ENCODE results near the gene MUC6. TPM values are rescaled to one million over a fixed set of nuclear protein-coding genes. Genes with fewer than 3 reads are reported as not detected.

Gene MUC6
- total RNA-seq, 1 donor from 2014 or later = not detected

- peaks cover 12% of the 10 kb centered on the region for H3K4me1 ChIP-seq
- no peak overlapping the region for H3K4me3 ChIP-seq
- no peak for DNase-seq
- no peak for ATAC-seq
- no peak for TF ChIP-seq CTCF (IDR thresholded peaks at IDR 0.05)
- H3K27me3 ChIP-seq = no peaks in the 10 kb centered on the region
- intact Hi-C loops (cut with DNase I) = no loop called here
- H3K36me3 ChIP-seq = peaks cover 46% of the 10 kb centered on the region
- no peaks in the 10 kb centered on the region for H3K9me3 ChIP-seq
- H3K27ac ChIP-seq = no peak overlapping the region
Observed at GRCh38 chr11:965206-965775, 71.2 kb downstream of the MUC6 start.

GRCh38 chr11:963852-964251 lies 72.7 kb downstream of the MUC6 start:
- Histone ChIP-seq H3K27ac (no peak overlapping the region), H3K4me3 (no peak overlapping the region), H3K27me3 (no peaks in the 10 kb centered on the region), H3K9me3 (no peaks in the 10 kb centered on the region), H3K4me1 (peaks cover 12% of the 10 kb centered on the region), H3K36me3 (peaks cover 49% of the 10 kb centered on the region)
- DNase-seq = no peak
- intact Hi-C loops (cut with DNase I) = no loop called here
- TF ChIP-seq CTCF (IDR thresholded peaks at IDR 0.05) = no peak
- ATAC-seq = no peak

Other genes with a start within 250 kb of the MUC6 start
- not detected for gene CEND1, start 246.6 kb downstream of the MUC6 start, total RNA-seq
- 20.8 TPM for gene SLC25A22, start 238.4 kb downstream of the MUC6 start, total RNA-seq
- gene PIDD1, start 231.5 kb downstream of the MUC6 start, total RNA-seq = 13.1 TPM
- 1,548 TPM for gene RPLP2, start 226.8 kb downstream of the MUC6 start, total RNA-seq
- 143 TPM for gene PNPLA2, start 217.8 kb downstream of the MUC6 start, total RNA-seq
- gene CRACR2B, start 208.8 kb downstream of the MUC6 start, total RNA-seq = 34.3 TPM
- 486 TPM for gene CD151, start 203.8 kb downstream of the MUC6 start, total RNA-seq
- 138 TPM for gene POLR2L, start 194.2 kb downstream of the MUC6 start, total RNA-seq
- gene TSPAN4, start 193.9 kb downstream of the MUC6 start, total RNA-seq = 167 TPM
- gene CHID1, start 125.9 kb downstream of the MUC6 start, total RNA-seq = 52.9 TPM
- 92.0 TPM for gene AP2A2, start 110.8 kb downstream of the MUC6 start, total RNA-seq
- not detected for gene MUC2, start 38.2 kb upstream of the MUC6 start, total RNA-seq
- gene MUC5AC, start 121.2 kb upstream of the MUC6 start, total RNA-seq = not detected
- gene MUC5B, start 186.3 kb upstream of the MUC6 start, total RNA-seq = 1.2 TPM